Hair follicular keratinocyte (primary cell): ENCODE measurements around the gene TMEM196. TPM values are rescaled to one million over a fixed set of nuclear protein-coding genes. Genes with fewer than 3 reads are reported as not detected.

ENCODE experiments used
- total RNA-seq: library from RNA; depleted of rRNA; stranded (reverse); fragments of >200 nt; gene quantifications from 2 replicates; pipeline ENCODE4 v1.2.3, GENCODE V29; 2015

The TMEM196 gene
- total RNA-seq: not detected in 2 replicates

GRCh38 chr7:19772841-19773760 is at the start of gene TMEM196:
TSS of gene TMEM196 (minus strand) at chr7:19773617. CDS start at chr7:19772696, 921 bp downstream.

GRCh38 chr7:19708397-19709248 is 64.8 kb downstream of the TMEM196 start, which contains the start of gene POLR1F:
TSS of gene POLR1F (minus strand) at chr7:19709037. CDS start at chr7:19709016, 21 bp downstream.

Other genes starting within 250 kb of the TMEM196 start
- gene POLR1F, start 64.6 kb downstream of the TMEM196 start, total RNA-seq: 14.3 and 22.6 TPM in 2 replicates